H9 (cell line): ENCODE results near the gene SMIM14. TPM values are rescaled to one million over a fixed set of nuclear protein-coding genes. Genes with fewer than 3 reads are reported as not detected.

ENCODE experiments used
- DNase-seq: peaks from one replicate; pipeline ENCODE4 v3.0.0-alpha.2; 2017
- H2AFZ ChIP-seq: one replicate; pipeline ENCODE4 v1.6.1; 2013; ENCODE audit warnings: mild to moderate bottlenecking, low read length, control low read depth, moderate library complexity
- H2AK5ac ChIP-seq: 2 replicates; pipeline ENCODE4 v1.6.1; 2013; ENCODE audit warnings: low read length, control low read depth, mixed read lengths; ENCODE audit not compliant: insufficient read length
- H2BK120ac ChIP-seq: one replicate; pipeline ENCODE4 v1.6.1; 2013; ENCODE audit warnings: low read depth, mild to moderate bottlenecking, low read length, control low read depth, inconsistent platforms; ENCODE audit not compliant: poor library complexity, severe bottlenecking
- H2BK12ac ChIP-seq: 2 replicates; pipeline ENCODE4 v1.6.1; 2013; ENCODE audit warnings: low read length, control low read depth, mixed read lengths, low read depth; ENCODE audit not compliant: insufficient read length
- H2BK15ac ChIP-seq: 2 replicates; pipeline ENCODE4 v1.6.1; 2013; ENCODE audit warnings: low read depth, low read length, control low read depth
- H2BK20ac ChIP-seq: one replicate; pipeline ENCODE4 v1.6.1; 2013; ENCODE audit warnings: low read depth, mild to moderate bottlenecking, low read length, control low read depth, inconsistent platforms; ENCODE audit not compliant: poor library complexity, severe bottlenecking
- H2BK5ac ChIP-seq: 2 replicates; pipeline ENCODE4 v1.6.1; 2013; ENCODE audit warnings: low read length, control low read depth, mixed read lengths; ENCODE audit not compliant: insufficient read length
- H3K14ac ChIP-seq: 2 replicates; pipeline ENCODE4 v1.6.1; 2013; ENCODE audit warnings: low read length, control low read depth; ENCODE audit not compliant: insufficient read depth
- H3K18ac ChIP-seq: 2 replicates; pipeline ENCODE4 v1.6.1; 2013; ENCODE audit warnings: low read depth, mild to moderate bottlenecking, mixed read lengths, low read length, control low read depth; ENCODE audit not compliant: insufficient read length
- H3K23ac ChIP-seq: 2 replicates; pipeline ENCODE4 v1.6.1; 2013; ENCODE audit warnings: low read length, control low read depth, mixed read lengths, low read depth; ENCODE audit not compliant: insufficient read length
- H3K23me2 ChIP-seq: 2 replicates; pipeline ENCODE4 v1.6.1; 2013; ENCODE audit warnings: low read depth, mild to moderate bottlenecking, mixed read lengths, low read length, control low read depth; ENCODE audit not compliant: insufficient read length, poor library complexity, severe bottlenecking
- H3K27ac ChIP-seq: 2 replicates; pipeline ENCODE4 v1.5.1; 2013; ENCODE audit warnings: low read length, control low read depth, mixed read lengths, low read depth; ENCODE audit not compliant: insufficient read length
- H3K27me3 ChIP-seq: 2 replicates; pipeline ENCODE4 v1.6.1; 2013; ENCODE audit warnings: low read length, control low read depth, inconsistent platforms; ENCODE audit not compliant: insufficient read depth
- H3K4ac ChIP-seq: 2 replicates; pipeline ENCODE4 v1.6.1; 2013; ENCODE audit warnings: low read depth, mild to moderate bottlenecking, control low read depth, inconsistent platforms, low read length, moderate library complexity
- H3K4me1 ChIP-seq: 2 replicates; pipeline ENCODE4 v1.6.1; 2013; ENCODE audit warnings: low read length, control low read depth, inconsistent platforms; ENCODE audit not compliant: insufficient read depth
- H3K4me2 ChIP-seq: 2 replicates; pipeline ENCODE4 v1.6.1; 2013; ENCODE audit warnings: low read length, control low read depth, mixed read lengths; ENCODE audit not compliant: insufficient read length, insufficient read depth
- H3K56ac ChIP-seq: 2 replicates; pipeline ENCODE4 v1.6.1; 2013; ENCODE audit warnings: low read depth, mild to moderate bottlenecking, mixed read lengths, low read length, control low read depth; ENCODE audit not compliant: insufficient read length
- H3K79me1 ChIP-seq: 2 replicates; pipeline ENCODE4 v1.6.1; 2013; ENCODE audit warnings: low read depth, mild to moderate bottlenecking, moderate library complexity, low read length, control low read depth, inconsistent platforms; ENCODE audit not compliant: insufficient read depth, poor library complexity, severe bottlenecking
- H3K79me2 ChIP-seq: 2 replicates; pipeline ENCODE4 v1.6.1; 2013; ENCODE audit warnings: low read length, control low read depth, inconsistent platforms; ENCODE audit not compliant: insufficient read depth
- H3K9ac ChIP-seq: 2 replicates; pipeline ENCODE4 v1.6.1; 2013; ENCODE audit warnings: low read length, control low read depth, mixed read lengths; ENCODE audit not compliant: insufficient read length; ENCODE audit errors: extremely low read depth
- H3K9me3 ChIP-seq: one replicate; pipeline ENCODE4 v1.6.1; 2013; ENCODE audit warnings: low read depth, low read length, inconsistent platforms; ENCODE audit not compliant: control insufficient read depth
- H3T11ph ChIP-seq: one replicate; pipeline ENCODE4 v1.6.1; 2013; ENCODE audit warnings: mild to moderate bottlenecking, low read length, control low read depth, inconsistent platforms
- H4K20me1 ChIP-seq: one replicate; pipeline ENCODE4 v1.6.1; 2013; ENCODE audit not compliant: control insufficient read depth, insufficient read length, insufficient read depth
- H4K5ac ChIP-seq: 2 replicates; pipeline ENCODE4 v1.6.1; 2013; ENCODE audit warnings: low read depth, mild to moderate bottlenecking, mixed read lengths, low read length, control low read depth; ENCODE audit not compliant: insufficient read length
- H4K8ac ChIP-seq: replicated peaks from 2 replicates; pipeline ENCODE4 v1.6.1; 2013; ENCODE audit warnings: low read length, control low read depth, mixed read lengths, low read depth; ENCODE audit not compliant: insufficient read length
- H4K91ac ChIP-seq: 2 replicates; pipeline ENCODE4 v1.6.1; 2013; ENCODE audit warnings: low read depth, mild to moderate bottlenecking, moderate library complexity, mixed read lengths, low read length, control low read depth; ENCODE audit not compliant: insufficient read length
- H3K27ac Mint-ChIP-seq, 3 experiments: 2 replicates in 2 of 3; 3 replicates in 1 of 3; pipeline ENCODE4 v1.8.0; 2020 to 2021; ENCODE audit warnings: mixed read lengths in 3 of 3, mild to moderate bottlenecking in 1 of 3, moderate library complexity in 1 of 3
- H3K27me3 Mint-ChIP-seq: 2 replicates; pipeline ENCODE4 v1.8.0; 2021; ENCODE audit warnings: low read depth, mild to moderate bottlenecking, moderate library complexity, mixed read lengths
- H3K36me3 Mint-ChIP-seq, 3 experiments: 2 replicates in 2 of 3; 3 replicates in 1 of 3; pipeline ENCODE4 v1.8.0; 2020 to 2021; ENCODE audit warnings: low read depth in 3 of 3, mixed read lengths in 3 of 3; ENCODE audit not compliant: insufficient read depth in 1 of 3
- H3K4me1 Mint-ChIP-seq, 2 experiments: 2 replicates each; pipeline ENCODE4 v1.8.0; 2020; ENCODE audit warnings: mixed read lengths in 2 of 2
- H3K4me3 Mint-ChIP-seq, 2 experiments: 2 replicates in 1 of 2; 3 replicates in 1 of 2; pipeline ENCODE4 v1.8.0; 2020 to 2021; ENCODE audit warnings: mild to moderate bottlenecking in 2 of 2, mixed read lengths in 2 of 2, moderate library complexity in 1 of 2
- H3K9me3 Mint-ChIP-seq, 2 experiments: 2 replicates in 1 of 2; 3 replicates in 1 of 2; pipeline ENCODE4 v1.8.0; 2020; ENCODE audit warnings: mild to moderate bottlenecking in 2 of 2, mixed read lengths in 2 of 2, moderate library complexity in 1 of 2
- CTCF ChIP-seq: fragments of 200-600 bp; sonication (generic); conservative IDR thresholded peaks from 3 replicates; pipeline ENCODE4 v1.8.0; 2021; ENCODE audit warnings: antibody characterized with exemption, mild to moderate bottlenecking
- WGBS: extraction: QIAGEN DNeasy Blood & Tissue Kit; methylation state at CpG from one replicate; pipeline ENCODE4 v1.1.7; 2013; ENCODE audit warnings: missing lambda C conversion rate, low lambda C conversion rate, mixed read lengths; ENCODE audit not compliant: insufficient read length; ENCODE audit errors: extremely low coverage; 5-methylcytosine and 5-hydroxymethylcytosine counted together
- total RNA-seq: library from RNA; stranded (reverse); gene quantifications from 2 replicates; pipeline ENCODE4 v1.2.1, GENCODE V29; 2021

The SMIM14 gene
- total RNA-seq, 1 experiment from 2014 or later = 19.4 TPM

DNA sequence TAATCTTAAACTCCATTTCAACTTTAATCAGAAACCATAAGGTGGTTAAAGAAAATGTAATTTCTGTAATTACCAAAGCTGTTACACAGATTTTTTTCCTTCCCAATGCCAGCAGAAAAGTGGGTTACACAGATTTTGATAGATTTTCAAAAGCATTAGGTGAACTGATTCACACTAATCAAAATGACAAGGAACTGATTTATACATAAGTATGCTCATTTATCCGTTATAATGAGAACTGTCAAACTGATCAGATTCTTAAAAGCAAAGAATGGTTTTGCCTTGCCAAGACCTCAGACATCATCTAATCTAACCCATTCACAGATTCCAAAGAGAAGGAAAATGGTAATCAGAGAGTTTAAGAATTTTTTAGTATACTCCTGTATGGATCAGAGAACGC lies 116.6 kb downstream of the SMIM14 start:
- no peaks in the 10 kb centered on the region for H3K27me3 ChIP-seq
- H2BK5ac ChIP-seq = no peak overlapping the region
- no peak overlapping the region for H2AK5ac ChIP-seq
- no peaks in the 10 kb centered on the region for H3K79me1 ChIP-seq
- Mint-ChIP-seq H3K4me1 (peaks cover 8 to 9% of the 10 kb centered on the region in 2 experiments; a peak in 3 of 4 replicates), H3K4me3 (no peak overlapping the region), H3K9me3 (no peaks in the 10 kb centered on the region), H3K27ac (no peak overlapping the region), H3K36me3 (peaks cover 7 to 28% (median 19%) of the 10 kb centered on the region in 3 experiments; a peak in 5 of 7 replicates), H3K27me3 (no peaks in the 10 kb centered on the region)
- H2BK20ac ChIP-seq = no peak overlapping the region
- H3K23me2 ChIP-seq = peaks cover 7% of the 10 kb centered on the region
- H3K14ac ChIP-seq = no peak overlapping the region
- H2BK15ac ChIP-seq = no peak overlapping the region
- H2BK120ac ChIP-seq = no peak overlapping the region
- H3K23ac ChIP-seq = no peak overlapping the region
- H4K20me1 ChIP-seq = no peaks in the 10 kb centered on the region
- H4K8ac ChIP-seq = no peak overlapping the region
- H3K79me2 ChIP-seq = peaks cover 7% of the 10 kb centered on the region; the same call in 1 of the 2 replicates
- H3K4ac ChIP-seq = no peak overlapping the region
- no peak overlapping the region for H2AFZ ChIP-seq
- no peaks in the 10 kb centered on the region for H3K9me3 ChIP-seq
- DNase-seq = no peak
- H3K27ac ChIP-seq = no peak overlapping the region
- no peak overlapping the region for H4K91ac ChIP-seq
- TF ChIP-seq CTCF = no peak
- no peak overlapping the region for H3K56ac ChIP-seq
- H3K9ac ChIP-seq = no peak overlapping the region
- no peak overlapping the region for H3T11ph ChIP-seq
- H3K4me2 ChIP-seq = no peak overlapping the region
- no peaks in the 10 kb centered on the region for H3K4me1 ChIP-seq
- no peak overlapping the region for H3K18ac ChIP-seq
- H4K5ac ChIP-seq = no peak overlapping the region
- no CpG with 5 or more reads among the region's 2 CpGs for WGBS
- H2BK12ac ChIP-seq = no peak overlapping the region
